HPDE6-E6E7 (cell line): ENCODE data around the gene DLG5.
"Not testable (repeated sequence)": the region's sequence is repeated elsewhere in the genome, so short reads cannot be mapped to it uniquely, and the experiment has no call there.

Experiments
- DNase-seq: peaks from one replicate; pipeline ENCODE4 v3.0.0; 2011; ENCODE audit warnings: missing footprints; ENCODE audit errors: extremely low spot score

DLG5 gene

DNA sequence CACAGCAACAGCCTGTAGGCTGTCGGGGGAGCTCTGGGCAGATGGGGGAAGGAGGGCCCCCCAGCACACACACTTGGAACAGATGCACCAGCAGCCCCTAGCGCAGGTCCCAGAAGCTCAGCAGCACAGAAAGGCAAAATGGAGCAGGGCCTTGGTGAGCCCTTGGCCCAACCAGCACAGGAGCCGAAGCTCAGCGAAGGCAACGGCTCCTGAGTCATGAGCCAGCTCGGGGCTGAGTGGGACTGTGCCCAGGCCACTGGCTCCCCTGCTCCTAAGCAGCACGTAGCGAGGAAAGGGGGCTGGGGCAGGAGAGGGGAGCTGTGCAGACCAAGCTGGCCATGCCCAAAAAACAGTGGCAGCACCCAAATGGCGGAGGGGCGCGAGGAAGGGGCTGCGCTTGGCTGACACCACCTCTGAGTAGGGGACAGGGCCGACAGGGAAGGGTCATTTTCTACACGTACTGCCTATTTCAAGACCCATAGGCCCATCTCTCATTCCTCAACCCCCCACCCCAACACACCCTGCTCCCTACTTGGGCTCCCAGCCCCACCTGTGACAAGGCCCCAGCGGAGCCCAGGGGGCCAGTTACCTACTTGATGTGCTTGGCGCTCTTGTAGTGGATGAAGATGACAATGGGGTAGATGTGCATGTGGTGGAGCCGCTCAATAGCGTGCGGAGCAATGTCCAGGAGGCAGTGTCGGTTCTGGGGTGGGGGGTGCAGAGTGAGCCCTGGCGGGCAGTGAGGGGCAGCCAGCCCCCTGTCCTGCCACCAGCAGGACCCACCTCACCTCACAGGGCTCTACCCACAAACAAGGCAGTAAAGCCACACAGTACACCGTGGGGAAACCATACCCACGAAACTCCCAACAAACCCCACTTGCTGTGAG is 132.1 kb downstream of the DLG5 start:
- no peak for DNase-seq

DNA sequence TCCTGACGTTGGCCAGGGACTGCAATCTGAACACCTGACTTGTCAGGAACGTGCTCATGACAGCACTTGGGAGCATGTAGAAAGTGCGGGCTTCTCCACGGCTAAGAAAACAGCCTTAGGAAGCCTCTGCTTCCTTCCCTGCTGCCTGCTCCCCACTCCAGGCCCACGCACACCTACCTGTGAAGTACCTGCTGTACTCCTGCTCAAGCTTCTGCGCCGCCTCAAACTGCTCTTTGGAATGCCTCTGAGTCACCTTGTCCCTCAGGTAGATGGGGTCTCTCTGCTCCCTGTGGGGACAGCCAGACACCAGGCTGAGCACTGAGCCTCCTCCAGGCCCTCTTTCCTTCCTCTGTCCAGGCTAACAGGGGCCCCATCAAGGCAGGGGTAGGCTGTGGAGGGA is 132.7 kb downstream of the DLG5 start:
- no peak for DNase-seq

DNA sequence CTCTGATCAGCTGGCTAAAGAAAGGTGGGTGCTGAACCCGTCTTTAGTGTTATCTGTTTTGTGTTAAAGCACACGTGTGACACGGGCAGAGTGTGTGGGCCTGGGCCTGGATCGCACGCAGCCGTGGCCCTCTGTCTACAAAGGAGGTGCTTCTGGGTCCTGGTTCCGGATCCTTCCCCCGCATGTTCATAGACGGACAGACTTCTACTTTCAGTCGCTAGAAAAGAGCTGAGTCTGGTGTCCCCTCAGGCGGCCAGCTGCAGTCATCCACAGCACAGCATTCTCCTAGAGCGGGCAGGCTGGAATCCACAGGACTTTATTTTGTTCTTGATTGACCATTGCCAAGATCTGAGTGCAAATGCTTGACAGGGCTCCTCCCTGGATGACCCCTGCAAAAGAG is 134.4 kb downstream of the DLG5 start:
- no peak for DNase-seq

DNA sequence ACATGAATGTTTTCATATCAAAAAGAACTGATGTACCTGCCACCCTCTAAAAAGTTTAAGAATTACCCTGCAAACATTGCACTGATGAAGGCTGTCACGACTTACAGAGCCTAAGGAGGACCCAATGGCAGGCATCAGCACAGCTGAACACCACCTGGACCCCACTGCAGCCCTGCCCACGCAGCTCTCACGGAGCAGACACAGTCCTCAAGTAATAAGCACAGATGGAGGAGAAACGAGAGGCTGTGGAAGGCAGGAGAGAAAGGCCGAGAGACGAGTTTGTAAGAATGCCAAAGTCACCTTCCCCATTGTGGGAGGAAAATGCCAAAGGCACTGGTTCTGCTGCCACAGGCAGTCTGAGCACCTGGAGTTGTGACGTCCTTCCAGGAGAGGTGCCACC is 135.0 kb downstream of the DLG5 start:
- no peak for DNase-seq

DNA sequence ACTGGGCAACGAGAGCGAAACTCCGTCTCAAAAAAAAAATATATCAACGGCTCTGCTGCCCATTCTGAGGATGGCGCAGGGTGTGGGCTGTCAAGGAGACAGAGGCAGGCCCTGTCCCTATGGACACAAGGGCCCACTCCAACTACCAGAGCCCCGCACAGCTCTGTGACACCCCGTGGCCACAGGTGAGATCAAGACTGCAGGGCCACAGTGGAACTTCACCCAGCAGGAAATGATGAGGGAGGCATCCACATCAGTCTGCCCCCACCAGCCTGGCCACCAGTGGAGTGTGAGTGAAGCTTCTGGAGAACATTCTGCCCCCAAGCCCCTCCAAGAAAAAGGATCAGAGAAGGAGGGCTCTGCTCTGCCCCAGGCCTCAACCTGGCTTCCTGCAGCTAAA is 136.7 kb downstream of the DLG5 start:
- no peak for DNase-seq

DNA sequence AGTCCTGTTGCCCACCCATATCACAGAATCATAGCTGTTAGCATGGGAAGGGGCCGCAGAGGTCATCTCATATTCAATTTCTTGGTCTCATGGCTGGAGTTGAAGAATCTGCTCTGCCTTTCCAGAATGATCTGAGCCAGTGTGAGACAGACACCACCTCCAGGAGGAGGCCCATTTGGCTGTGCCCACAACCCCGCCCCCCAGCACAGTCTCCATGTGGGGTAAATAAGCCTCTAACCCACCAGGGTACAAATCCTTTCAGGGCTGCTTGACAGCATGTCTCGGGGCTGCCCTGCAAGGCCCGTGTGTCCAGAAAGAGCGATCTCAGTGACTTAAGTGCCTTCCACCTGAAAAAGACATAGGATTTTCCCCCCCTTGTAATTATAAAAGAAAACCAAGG is 137.5 kb downstream of the DLG5 start:
- no peak for DNase-seq

DNA sequence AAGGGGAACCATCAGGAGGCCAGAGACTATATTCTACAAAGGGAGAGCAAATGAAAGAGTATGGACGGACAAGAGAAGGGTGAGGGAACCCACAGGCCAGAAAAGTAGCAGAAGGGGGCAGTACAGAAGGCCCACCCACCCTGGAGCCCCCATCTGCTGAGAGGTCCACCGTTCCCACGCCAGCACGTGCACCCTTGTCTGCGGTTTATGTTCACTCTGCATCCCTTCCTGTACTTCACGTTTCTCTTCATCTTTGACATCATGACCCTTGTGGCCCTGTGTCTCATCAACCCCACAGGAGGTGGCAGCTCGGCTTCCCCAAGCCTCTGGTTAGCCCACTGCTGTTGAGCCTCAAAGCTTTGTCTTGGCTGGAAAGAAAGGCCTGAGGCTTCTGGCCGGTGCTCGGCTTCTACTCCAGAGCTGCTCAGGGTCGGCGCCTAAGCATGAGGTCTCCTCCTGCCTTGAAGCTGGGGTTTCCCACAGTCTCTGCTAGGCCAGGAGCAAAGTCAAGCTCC is 138.0 kb downstream of the DLG5 start:
- no peak for DNase-seq

DNA sequence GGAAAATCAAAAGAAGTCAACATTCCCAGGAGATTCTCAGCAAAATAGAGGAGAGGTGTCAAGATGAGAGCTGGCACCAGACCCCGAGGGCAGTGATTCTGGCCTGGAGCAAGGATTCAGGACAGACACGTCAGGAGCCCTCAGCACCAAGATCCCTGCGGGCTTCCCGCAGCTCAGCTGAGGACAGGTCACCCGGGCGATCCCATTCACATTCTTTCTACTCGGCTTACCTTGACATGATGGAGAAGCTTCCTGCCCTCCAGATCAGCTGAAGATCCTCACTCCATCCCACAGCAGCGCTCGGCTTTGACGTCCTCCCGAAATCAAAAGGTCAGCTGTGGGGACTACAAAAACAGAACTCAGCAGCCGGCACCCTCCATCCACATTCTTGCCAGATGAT is 139.1 kb downstream of the DLG5 start:
- no peak for DNase-seq

DNA sequence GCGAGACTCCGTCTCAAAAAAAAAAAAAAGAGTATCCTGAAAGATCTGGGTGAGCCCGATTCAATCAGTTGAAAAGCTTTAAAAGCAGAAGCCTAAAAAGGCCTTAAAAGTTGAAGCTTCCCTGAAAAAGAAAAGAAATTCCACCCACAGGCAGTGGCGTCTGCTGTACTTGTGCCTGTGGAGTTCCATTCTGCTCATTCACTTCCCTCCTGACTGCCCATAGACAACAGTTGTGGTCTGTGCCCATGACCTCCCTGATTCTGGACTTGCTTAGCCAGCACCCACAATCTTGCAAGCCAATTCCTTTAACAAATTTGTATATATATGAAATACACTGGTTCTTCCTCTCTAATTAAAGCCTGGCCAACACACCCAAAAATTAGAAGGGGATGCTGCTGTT is 141.7 kb downstream of the DLG5 start:
- DNase-seq, result no peak

DNA sequence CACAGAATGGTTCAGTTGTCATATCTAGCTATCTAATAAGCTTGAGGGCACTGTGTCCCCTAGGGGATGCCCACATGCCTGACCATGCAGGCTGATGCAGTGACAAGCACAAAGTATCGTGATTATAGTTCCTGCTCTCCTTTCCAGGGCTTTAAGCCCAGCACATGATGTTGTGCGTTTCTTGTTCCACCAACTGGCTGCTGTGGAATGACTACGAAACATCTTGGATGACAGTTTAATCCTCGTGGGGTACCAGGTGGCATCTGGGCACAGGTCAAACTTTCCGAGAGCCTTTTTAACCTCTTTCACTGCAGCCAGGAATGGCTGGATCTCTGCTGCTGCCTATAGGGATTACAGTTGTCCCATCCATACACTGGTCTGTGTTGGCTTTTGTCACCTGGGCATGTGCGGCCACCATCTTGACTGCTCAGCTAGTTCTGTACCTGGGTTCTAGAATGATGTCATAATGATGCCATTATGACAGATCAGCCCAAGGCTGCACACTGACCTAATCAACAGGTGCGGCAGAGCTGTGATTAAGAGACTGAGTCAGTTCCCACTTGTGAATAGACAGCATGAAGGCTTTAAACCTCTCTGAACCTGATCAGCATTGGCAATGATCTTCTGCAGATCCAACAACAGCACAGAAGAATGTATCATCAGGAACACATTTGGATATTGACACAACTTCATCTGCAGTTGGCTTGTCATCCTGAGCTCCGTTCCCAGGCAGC is 144.1 kb downstream of the DLG5 start:
- DNase-seq, result no peak

DNA sequence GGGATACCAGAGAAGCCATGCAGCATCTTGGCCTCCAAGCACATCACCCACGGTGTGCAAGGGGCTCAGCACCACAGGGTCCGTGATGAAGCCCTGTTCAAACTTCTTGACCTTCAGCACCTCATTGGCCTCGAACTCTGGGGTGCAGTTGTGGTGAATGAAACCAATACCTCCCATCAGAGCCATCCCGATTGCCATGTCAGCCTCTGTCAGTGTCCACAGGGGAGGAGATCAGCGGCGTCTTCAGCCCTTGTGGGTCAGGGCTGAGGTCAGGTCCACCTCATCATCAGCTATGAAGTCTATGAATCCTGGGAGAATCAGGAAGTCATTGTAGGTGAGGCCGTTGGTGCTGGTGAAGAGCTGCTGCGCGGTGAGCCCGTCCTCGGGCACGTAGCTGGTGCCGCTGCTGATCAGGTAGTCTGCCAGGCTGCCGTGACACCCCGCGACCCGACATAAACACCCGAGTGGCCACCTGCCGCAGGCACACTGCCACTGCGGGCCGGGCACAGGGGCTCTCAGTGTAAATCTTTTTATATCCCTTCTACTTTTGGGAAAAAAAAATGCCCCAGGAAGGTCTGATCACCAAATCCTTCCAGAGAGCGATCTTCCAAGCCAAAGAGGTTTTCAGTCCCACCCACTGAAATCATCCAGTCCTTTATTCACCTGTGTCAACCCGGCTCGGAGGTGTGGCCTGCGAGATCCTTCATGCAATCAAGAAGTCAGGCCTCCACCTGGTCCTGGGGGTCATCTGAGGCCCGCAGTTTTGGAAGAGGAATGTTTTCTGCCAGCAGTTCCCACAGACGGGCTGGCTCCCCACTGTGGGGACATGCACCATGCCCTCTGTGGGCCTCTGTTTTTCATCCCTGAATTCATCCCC is 144.9 kb downstream of the DLG5 start:
- no peak for DNase-seq

DNA sequence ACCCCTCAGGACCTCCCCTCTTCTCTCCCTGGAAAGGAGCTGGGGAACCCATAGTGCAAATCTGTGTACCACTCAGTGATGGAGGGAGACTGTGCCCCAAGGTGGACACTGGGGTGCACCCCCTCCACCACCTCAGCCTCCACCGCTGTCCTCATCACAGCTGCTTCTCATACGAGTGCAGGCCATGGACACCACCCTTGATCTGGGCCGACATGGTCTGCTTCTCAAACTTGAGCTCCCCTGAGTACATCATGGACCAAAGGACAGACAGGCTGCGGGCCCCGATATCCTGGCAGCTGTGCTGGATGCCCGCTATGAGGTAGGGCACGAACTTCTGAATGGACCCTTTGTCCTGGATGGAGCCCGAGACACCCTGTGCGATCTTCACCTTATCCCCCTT is 146.4 kb downstream of the DLG5 start:
- no peak for DNase-seq

DNA sequence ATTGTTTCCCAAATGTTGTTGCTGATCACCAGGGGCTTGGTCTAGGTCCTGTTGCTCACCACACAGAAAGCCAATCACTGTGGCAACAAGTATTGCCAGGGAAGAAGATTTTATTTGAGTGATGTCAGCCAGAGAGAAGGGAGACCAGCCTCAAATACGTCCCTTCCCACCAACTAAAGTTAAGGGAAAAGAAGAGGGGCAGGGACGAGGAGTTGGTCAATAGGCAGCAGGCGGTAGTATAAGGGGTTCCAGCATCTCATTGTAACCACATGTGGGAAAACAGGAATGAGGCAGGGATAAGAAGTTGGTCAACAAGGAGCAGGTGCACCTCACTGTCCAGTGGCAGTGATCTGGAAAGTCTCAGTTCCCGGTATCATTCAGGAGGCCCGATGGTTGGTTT is 150.1 kb downstream of the DLG5 start:
- no peak for DNase-seq

DNA sequence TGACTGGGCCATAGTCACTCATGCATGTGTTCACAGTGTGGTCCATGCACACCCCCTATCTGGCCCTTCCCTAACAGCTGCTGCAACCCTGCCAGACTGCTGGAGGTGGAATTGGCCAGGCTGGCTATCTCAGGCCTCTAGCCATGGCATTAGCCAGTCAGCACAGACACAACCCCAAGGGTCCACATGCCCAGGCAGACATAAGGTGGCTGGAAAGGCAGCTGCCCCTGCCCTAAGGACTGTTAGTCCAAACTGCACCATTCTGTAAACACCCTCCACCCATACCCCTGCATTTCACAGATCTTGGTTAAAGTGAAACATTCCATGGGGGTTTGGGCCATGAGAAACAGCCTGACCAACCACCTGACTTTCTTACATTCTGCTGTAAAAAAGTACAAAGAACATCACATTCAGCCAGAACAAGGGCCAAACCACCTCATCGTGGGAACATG is 151.6 kb downstream of the DLG5 start:
- no peak for DNase-seq

DNA sequence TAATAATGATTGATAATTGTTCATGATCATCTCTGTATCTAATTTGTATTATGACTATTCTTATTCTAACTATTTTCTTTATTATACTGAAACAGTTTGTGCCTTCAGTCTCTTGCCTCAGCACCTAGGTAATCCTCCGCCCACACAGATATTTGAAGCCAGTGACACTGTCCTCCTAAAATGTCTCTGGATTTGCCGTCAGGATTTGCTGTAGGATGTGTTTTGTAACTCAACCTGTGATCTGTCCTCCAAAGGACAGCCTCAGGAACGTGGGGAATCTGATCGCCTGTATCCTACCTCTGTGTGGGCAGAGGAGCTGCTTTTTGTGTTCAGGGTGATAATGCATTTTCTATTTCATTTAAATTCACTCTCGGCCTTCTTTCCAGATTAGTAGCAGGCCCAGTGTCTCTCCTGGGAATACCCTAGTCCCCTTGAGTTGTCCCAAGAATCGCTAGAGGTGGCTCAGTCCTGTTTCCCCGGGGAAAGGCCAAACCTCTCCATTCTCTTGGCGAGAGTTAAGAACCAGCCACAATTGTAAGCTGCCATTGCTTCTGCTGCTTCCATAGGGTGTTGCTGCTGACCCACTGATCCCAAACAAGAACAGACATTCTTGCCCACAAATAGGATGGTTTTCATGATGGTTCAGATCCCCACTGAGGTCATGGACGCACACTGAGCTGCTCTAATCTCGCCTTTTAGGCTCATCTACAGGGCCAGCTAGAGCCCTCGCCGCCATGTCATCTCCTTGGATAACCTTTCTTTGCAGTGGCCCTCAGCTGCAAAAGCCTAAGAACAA is 152.7 kb downstream of the DLG5 start:
- DNase-seq, result no peak

DNA sequence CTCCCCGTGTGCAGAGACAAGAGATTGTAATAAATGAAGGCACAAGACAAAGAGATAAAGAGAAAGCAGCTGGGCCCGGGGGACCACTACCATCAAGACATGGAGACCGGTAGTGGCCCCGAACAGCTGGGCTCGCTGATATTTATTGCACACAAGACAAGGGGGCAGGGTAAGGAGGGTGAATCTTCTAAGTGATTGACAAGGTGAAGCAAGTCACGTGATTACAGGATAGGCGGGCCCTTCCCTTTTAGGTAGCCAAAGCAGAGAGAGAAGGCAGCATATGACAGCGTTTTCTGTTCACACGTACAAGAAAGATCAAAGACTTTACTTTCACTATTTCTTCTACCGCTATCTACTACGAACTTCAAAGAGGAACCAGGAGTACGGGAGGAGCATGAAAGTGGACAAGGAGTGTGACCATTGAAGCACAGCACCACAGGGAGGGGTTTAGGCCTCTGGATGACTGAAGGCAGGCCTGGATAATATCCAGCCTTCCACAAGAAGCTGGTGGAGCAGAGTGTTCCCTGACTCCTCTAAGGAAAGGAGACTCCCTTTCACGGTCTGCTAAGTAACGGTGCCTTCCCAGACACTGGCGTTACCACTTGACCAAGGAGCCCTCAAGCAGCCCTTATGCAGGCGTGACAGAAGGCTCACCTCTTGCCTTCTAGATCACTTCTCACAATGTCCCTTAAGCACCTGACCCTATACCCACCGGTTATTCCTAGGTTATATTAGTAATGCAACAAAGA is 153.5 kb downstream of the DLG5 start:
- not testable (repeated sequence) for DNase-seq

DNA sequence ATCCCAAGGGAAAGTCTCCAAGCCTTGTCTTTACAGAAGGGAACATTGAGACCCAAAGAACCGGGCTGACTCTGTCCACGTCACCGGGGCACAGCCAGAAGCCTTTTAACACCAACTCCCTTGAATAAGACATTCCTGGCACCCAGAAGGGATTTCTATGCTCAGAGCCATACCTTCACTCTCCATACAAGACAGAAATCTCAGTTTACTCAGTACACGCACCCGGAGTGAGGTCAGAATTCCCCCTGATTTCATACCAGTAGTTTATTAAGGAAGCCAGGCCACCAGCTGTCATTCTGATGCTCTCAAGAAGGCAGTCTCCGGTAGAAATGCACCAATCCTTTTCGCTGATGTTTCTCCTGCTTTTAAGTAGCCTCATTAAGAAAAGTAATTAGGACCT is 154.7 kb downstream of the DLG5 start:
- no peak for DNase-seq

DNA sequence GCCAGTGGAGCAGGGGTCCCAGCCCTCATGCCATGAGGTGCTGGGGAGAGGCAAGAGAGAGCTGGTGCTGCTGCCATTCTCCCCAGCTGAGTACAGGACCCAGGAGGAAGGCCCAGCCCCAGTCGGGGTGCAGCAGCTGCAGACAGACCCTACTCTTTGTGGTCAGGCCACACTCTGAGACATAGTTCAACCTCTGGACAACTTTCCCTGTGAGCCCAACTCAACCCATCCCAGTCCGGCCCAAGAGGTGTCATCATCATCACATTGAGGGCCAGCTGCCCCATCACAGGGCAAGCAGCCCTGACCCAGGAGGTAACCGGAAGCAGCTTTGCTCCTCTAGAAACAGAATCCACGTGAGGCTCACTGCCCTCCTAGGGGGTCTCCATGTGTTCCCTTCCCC is 155.1 kb downstream of the DLG5 start:
- DNase-seq, result no peak

DNA sequence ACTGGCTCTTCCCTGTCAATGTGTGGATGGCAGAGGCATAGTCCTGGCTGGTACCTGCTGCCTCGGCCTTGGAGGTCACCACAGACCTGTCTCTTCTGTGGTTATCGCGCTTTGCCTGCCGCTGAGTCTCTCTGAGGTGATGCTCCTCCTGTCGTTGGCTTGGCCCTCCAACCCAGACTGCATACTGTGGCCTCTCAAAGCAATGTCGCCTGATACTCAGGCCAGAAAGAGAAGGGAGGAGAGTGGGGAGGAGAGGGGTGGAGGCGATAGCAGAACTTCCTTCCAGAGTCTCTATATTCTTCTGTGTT is 155.7 kb downstream of the DLG5 start:
- DNase-seq, result no peak

DNA sequence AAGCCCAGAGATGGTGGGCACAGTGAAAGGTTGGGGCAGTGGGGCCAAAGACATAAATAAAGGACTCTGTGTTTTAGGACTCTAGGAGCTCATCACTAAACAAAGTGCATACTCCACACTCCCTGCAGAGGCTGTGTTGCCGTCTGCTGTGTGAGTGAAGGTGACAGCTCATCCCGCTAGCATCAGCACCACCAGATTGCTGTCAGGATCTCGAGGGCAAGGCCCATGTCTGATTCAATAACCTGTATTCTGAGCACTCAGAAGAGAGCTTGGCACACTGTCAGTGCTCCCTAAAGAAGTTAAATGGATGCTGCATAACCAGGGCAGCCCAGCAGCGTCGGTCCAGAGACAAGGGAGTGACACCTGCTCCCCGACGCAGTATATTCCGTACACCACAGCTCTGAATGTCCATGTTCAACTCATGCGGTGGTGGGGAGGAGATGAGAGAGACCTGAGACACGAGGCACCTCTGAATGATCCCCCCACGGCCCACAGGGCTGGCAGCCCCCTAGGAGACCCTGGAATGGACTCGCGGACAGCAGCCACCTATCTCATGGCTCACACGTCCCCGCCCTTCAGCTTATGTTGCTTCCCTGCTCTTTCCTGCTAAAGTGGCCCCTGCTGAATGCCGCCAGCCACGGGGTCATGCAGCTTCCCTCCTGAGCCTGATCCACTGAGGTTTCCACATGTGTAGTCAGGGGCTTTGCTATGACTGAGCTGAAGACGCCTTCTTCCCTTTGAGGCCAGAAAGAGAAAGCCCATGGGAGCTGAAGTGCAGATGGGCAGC is 156.3 kb downstream of the DLG5 start:
- no peak for DNase-seq
